ENCODE results near the gene CD8B2.
"Not testable (repeated sequence)": the region's sequence is repeated elsewhere in the genome, so short reads cannot be mapped to it uniquely, and the experiment has no call there.

CD8B2 gene

GRCh38 chr2:106560773-106561172 lies 73.6 kb downstream of the CD8B2 start:
- no peak for DNase-seq (ENCODE audit: low read depth)
- H3K4me3 ChIP-seq (ENCODE audit: low read length): no peak overlapping the region
- TF ChIP-seq CTCF (conservative IDR thresholded peaks at IDR 0.05; ENCODE audit: low read length): no peak

GRCh38 chr2:106561356-106561755 lies 74.2 kb downstream of the CD8B2 start:
- no peak for TF ChIP-seq CTCF (conservative IDR thresholded peaks at IDR 0.05; ENCODE audit: low read length)
- no peak overlapping the region for H3K4me3 ChIP-seq (ENCODE audit: low read length)
- no peak for DNase-seq (ENCODE audit: low read depth)

GRCh38 chr2:106561803-106562202 lies 74.6 kb downstream of the CD8B2 start:
- no peak for TF ChIP-seq CTCF (conservative IDR thresholded peaks at IDR 0.05; ENCODE audit: low read length)
- DNase-seq (ENCODE audit: low read depth): no peak
- H3K4me3 ChIP-seq (ENCODE audit: low read length): no peak overlapping the region

- no peak for TF ChIP-seq CTCF (conservative IDR thresholded peaks at IDR 0.05; ENCODE audit: low read length)
- no peak overlapping the region for H3K4me3 ChIP-seq (ENCODE audit: low read length)
- DNase-seq (ENCODE audit: low read depth): no peak
These were observed 75.4 kb downstream of the CD8B2 start for GRCh38 chr2:106562268-106563186.

- DNase-seq (ENCODE audit: low read depth): no peak
- H3K4me3 ChIP-seq (ENCODE audit: low read length): no peak overlapping the region
- TF ChIP-seq CTCF (conservative IDR thresholded peaks at IDR 0.05; ENCODE audit: low read length): peak; percentile 14; the same call in 1 of the 2 replicates
These were observed 76.0 kb downstream of the CD8B2 start for GRCh38 chr2:106563195-106563594.

GRCh38 chr2:106565599-106565998 lies 78.4 kb downstream of the CD8B2 start:
- TF ChIP-seq CTCF (conservative IDR thresholded peaks at IDR 0.05; ENCODE audit: low read length): no peak
- no peak for DNase-seq (ENCODE audit: low read depth)

GRCh38 chr2:106566050-106566449 lies 78.9 kb downstream of the CD8B2 start:
- no peak overlapping the region for H3K4me3 ChIP-seq (ENCODE audit: low read length)
- no peak for DNase-seq (ENCODE audit: low read depth)
- no peak for TF ChIP-seq CTCF (conservative IDR thresholded peaks at IDR 0.05; ENCODE audit: low read length)

More at GRCh38 chr2:106565599-106565998, 78.4 kb downstream of the CD8B2 start:
- H3K4me3 ChIP-seq (ENCODE audit: low read length): no peak overlapping the region

GRCh38 chr2:106566484-106566883 lies 79.3 kb downstream of the CD8B2 start:
- H3K4me3 ChIP-seq (ENCODE audit: low read length); DNase-seq (ENCODE audit: low read depth): not testable (repeated sequence)

Data from AG10803 (cell line).